ENCODE results near the gene PLXNB1.

GRCh38 chr3:48403533-48404439, 26.1 kb downstream of the PLXNB1 start:
- TF ChIP-seq CTCF (IDR thresholded peaks at IDR 0.05; ENCODE audit: borderline replicate concordance, extremely low read depth, low read length, poor library complexity, severe bottlenecking) (no peak), EZH2 (IDR thresholded peaks at IDR 0.05; ENCODE audit: borderline replicate concordance, low read depth, low read length, severe bottlenecking) (no peak)
